GM19035 (cell line): ENCODE measurements around the gene SECTM1.
A peak's percentile ranks its signal among the peaks of the same experiment; 100 is the strongest.

ENCODE experiments used
- ATAC-seq: cut with Tn5 transposase; IDR thresholded peaks from one replicate; pipeline ENCODE4 v1.9.1; 2021; ENCODE audit not compliant: unreplicated experiment

The SECTM1 gene

DNA sequence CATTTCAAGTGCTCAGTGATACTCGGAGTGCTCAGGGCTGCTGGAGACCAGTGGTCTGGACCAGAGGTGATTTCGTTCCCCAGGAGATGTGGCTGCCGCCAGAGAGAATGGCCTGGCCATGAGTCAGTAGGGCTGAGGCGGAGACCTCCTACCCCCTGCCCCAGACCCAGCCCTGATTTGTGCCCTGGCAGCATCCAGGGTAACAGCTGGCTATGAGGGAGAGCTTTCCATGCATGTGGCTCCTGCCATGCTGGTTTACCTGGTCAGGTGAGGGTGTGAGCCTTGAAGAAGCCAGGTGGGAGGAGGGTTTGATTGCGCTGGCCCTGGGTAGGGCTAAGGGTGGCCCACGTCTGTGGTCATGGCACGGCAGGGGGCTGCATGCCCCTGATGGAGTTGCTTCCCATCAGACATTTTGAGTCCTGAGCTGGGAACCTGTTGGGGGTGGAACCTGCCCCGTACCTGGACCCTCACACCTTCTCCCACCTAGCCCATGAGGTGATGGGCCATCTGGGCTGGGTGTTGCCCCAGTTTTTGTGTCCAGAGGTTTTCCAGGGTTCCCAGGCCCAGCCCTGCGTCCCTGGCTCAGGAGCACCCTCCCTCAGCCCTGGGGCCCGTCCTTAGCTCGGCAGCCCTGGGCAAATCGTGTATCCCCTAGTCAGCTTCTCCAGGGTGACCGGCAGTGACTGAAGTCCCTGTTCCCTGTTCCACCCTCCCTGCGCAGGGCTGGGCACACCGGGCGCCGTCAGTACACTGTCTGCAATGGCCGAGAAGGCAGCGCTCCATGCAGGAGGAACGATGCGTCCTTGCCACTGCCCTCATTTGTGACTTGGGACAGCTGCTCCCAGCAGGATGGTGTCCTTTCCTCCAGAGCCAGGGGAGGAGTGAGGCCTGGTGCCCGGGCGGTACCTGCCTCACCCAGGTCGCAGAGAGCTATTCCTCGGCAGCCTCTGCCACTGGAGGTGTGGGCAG is 51.0 kb downstream of the SECTM1 start:
- ATAC-seq: no peak

DNA sequence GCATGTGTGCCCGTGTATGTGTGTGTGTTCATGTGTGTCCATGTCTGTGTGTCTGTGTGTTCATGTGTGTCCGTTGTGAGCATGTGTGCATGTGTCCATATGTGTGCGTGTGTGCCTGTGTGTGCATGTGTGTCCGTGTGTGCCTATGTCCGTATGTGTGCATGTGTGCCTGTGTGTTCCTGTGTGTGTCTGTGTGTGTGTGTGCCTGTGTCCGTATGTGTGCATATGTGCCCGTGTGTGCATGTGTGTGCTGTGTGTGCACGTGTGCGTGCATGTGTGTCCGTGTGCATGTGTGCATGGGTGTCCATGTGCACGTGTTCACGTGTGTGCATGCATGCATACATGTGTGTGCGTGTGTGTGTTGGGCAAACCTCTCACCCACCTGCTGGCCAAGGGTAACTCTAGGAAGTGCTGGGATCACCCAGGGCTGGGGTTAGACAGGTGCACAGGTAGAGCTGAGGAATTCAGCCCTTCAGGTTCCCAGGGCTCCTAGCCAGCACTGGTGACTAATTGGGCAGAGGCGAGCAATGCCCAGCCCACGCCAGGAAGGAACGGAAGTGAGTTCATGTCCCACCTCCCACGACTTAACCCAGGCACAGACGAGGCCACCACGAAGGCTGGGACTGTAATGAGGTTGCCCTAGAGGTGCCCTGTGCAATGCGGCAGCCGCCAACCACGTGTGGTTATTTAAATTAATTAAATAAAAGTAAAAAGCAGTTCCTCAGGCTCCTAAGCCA is 51.9 kb downstream of the SECTM1 start:
- no peak for ATAC-seq

DNA sequence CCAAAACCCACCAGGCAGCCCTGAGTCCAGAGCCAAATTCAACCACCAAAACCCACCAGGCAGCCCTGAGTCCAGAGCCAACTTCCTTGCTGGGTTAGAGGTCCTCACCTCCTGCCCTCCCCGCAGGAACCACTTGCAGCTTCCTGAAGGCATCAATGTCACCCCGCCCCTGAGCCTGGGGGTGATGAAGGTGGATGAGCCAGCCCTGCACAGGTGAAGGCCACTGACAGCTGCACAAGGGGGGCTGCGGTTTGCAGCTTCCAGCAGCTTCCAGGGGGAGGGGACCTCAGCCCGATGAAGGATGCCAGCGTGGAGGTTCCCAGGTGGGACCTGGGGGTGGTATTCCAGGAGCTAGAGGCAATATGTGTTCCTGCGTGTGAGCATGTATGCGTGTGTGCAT is 52.5 kb downstream of the SECTM1 start:
- no peak for ATAC-seq

DNA sequence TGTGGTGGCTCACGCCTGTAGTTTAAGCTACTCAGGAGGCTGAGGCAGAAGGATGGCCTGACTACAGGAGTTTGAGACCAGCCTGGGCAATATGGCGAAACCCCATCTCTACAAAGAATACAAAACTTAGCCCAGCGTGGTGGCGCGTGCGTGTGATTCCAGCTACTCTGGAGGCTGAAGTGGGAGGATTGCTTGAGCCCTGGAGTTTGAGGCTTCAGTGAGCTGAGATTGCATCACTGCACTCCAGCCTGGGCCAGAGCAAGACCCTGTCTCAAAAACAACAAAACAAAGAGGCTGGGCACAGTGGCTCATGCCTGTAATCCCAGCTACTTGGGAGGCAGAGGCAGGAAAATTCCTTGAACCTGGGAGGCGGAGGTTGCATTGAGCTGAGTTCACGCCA is 53.0 kb downstream of the SECTM1 start:
- ATAC-seq: no peak

DNA sequence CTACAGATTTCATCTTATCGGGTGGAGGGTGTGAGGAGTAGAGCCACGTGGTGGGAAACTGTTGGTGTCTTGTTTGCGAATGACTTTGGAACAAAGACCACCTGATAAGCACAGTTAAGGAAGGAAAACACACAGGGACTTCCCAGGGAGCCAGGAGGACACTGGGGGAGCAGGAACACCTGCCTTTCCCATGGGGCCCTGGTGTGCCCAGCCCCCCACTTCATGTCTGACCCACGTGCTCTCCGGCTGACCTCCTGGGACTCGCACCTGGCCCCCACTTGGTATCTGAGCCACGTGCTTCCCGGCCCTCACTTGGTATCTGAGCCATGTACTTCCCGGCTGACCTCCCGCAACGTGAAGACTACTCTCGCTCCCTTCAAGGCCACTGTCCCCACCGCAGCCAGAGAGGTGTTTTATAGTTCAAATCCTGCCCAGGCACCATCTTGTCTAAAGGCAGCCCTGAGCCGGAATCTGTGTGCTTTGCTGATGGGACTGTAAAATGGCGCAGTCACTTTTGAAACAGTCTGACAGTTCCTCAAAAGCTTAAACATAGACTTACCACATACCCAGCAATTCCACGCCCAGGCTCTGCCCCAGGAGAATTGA is 54.7 kb downstream of the SECTM1 start:
- ATAC-seq: no peak

DNA sequence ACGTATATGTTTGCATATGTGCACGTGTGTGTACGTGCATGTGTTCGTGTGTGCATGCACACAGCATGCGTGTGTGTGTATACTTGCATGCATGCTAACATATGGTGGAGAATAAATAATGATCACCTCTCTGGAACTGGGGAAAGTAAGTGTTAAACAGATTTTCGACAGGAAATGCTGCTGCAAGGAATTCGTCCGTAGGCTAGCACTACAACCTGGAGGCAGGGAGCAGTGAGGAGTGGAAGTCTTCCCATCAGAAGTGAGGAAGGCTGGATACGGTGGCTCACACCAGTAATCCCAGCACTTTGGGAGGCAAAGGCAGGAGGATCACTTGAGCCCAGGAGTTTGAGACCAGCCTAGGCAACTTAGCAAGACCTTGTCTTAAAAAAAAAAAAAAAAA is 55.3 kb downstream of the SECTM1 start:
- no peak for ATAC-seq

DNA sequence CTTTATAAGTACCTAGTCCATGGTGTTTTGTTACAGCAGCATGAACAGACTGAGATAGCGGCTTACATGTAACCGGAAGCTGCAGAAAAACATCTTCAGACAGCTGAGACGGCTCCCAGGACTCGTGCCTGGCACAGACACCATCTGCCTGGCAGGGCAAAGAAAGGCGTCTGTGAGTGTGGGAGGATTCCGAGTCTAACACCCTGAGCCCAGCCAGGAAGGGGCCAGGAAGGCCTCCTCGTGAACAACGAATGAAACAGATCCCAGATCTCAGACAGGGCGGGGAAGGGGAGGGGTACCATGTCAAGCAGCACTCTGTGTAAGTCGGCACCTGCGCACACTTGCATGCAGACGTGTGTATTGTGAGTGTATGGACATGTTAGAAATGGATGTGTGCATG is 55.7 kb downstream of the SECTM1 start:
- no peak for ATAC-seq

DNA sequence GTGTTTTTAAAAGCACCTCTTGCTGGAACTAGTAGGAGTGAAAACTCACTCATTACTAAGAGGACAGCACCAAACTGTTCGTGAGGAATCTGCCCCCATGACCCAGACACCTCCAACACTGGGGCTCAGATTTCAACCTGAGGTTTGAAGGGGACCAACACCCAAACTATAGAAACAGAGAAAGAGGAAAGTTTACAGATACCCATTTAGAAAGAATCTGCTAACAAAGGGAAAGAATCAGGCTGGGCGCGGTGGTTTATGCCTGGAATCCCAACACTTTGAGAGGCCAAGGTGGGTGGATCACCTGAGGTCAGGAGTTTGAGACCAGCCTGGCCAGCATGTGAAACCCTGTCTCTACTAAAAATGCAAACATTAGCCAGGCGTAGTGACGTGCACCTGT is 56.6 kb downstream of the SECTM1 start:
- ATAC-seq: no peak

DNA sequence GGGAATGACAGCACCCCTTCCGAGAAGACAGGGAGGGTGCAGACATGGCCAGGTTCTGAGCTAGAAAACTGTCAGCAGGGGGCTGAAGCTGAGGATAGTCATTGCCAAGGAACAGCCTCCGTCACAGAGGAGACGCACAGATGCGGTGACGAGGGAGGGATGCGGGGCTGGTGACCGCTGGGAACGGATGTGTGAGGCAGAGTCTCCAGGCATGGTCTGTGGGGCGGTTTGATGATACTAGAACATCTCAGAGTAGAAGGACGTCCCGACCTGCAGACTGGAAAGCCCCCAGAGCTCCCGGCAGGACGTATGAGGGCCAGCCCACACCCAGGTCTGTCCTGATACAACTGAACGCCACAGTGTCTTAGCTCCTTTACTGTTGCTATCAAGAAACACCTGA is 58.2 kb downstream of the SECTM1 start:
- ATAC-seq: no peak

DNA sequence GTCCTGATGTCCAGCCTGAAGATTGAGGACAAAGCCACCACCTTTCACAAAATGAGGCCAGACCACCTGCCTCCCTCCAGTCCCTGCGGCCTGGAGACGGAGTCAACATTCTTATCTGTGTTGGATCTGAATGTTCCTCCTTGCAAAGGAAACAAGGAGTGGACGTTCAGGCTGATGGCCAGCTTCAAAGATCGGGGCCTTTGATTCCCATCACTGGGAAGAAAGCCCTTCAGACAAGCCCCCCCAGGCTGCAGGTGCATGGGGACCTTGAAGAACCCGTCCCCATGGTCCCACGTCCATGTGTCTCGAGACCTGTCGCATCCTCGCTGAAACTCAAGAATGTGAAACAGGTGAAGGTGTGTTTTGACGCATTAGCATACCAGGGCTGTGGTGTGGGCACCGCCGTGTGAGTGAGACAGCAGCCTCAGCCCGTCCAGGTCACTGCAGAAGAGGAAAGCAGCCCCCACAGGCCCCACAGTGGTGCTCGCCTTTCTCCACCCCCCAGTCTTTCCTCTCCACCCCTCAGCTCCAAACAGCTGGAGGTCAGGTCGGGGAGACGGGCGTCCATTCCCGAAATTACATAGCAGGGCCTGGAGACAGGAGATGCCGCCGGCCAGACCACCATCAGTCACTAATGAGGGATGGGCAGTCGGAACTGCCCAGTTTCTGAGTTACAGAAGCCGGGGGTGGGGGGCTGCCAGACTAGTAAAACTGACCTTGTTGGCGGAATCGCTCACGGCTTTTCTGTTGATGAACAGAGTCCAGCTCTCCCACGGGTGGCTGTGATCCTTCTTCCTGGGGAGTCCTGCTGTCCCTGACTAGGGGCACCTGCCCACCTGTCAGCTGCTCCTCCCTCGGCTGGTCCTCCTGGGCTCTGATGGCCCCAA is 59.2 kb downstream of the SECTM1 start:
- ATAC-seq: no peak

DNA sequence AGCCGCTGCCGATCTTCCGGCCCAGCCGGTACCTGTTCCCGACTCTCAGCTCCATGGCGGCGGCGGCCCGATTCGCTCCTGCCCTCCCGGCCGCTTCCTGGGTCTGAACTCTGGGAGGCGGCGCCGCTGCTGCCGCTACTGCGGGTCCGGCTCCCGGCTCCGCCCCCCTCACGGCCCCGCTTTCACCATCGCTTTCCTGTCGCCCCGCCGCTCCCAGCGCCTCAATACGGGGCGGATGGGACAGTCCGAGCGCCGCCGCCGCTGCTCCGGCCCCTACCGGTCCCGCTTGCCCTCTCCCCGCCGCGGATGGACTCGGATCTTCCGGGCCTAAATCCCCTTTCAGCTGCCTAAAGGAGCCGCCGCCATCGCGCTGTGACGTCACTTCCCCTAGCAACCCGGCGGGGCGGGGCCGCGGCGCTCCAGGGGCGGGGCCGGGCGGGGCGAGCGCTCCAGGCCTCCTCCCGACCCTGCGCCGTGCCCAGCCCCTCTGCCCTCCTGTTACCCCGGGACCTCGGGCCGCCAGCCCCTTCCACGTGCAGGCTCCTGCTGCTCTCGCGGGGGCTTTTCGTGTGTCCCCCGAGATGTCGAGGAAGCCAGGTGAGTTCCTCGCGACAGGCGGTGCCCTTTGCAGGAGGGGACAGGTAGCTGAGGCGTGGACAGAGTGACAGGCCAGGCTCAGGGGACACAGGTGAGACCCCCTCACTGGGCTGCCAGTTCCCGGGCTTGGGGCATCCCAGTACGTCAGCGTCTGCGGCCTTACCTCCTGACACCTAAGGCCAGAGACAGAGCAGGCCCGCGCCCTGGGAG is 60.0 kb downstream of the SECTM1 start, which contains the start of gene CSNK1D:
TSS of gene CSNK1D (minus strand) at position 374 of the 807 bp plus-strand sequence. CDS start at position 55, 319 bp downstream.
- peak; percentile 76 for ATAC-seq

DNA sequence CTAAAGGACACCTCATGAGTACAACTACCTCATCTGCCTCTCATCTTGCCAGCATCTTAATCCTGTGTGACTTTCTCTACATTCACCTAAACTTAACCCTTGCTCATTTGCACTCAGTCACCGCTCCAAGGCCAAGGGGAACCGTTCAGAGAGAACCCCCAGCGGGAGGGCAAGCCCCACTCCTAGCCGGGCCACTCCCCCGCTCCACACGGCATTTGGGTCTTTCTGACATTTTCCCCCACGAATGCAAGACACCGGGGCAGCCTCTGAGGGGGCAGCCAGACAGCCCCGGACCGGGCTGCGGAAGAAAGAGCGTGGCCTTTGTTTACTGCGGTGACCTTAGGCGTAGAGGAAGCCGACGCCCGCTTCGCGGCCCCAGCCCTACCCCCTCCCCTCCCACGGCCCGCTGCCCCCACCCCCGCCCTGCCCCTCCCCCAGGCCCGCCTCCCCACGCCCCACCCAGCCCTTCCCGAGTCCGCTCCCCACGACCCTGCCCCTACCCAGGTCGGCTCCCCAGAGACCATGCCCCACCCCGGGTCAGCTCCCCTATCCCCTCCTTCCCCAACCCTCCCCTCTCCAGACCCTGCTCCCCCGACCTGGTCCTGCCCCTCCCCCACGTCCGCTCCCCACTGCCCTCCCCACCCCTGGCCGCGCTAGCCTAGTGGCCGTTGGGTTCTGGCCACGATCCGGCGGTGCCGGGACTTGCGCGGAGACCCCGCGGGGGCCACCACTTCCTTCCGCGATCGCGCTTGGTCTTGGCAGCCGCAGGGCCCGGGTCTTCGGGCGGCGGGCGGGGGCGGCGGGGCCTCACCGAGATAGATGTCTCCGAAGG is 60.9 kb downstream of the SECTM1 start:
- ATAC-seq: peak; percentile 9

DNA sequence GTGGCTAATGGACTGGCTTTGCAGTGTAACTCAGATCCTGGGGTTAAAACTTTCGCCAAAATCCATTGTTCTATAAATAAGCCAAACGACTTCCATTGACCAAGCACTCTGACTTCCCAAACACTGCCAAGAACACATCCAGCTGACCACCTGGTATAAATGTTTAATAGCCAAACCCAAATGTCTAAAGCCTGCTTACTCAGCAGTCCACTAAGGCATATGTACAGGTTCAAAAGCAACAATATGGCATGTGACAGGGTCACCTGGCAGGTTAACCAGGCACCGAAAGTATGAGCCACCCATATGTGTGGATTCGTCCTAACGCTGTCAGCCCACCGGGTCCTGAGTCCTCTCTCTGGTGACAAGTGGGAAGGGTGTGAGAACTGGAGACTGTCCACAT is 62.2 kb downstream of the SECTM1 start:
- ATAC-seq: no peak
